Caki2 (cell line): Measurements from ENCODE around the gene RFX3. TPM values are rescaled to one million over a fixed set of nuclear protein-coding genes. Genes with fewer than 3 reads are reported as not detected.
A peak's percentile ranks its signal among the peaks of the same experiment; 100 is the strongest.
"Not testable (repeated sequence)": the region's sequence is repeated elsewhere in the genome, so short reads cannot be mapped to it uniquely, and the experiment has no call there.

Experiments
- DNase-seq: peaks from one replicate; pipeline ENCODE4 v3.0.0-alpha.2; 2015; ENCODE audit warnings: low read depth
- in situ Hi-C: cut with HindIII; loops from 2 replicates; pipeline ENCODE4 v1.10.0; 2016; ENCODE audit warnings: low sequenced_read_pairs, low pct_unique_long_range_greater_than_20kb, mixed read lengths
- total RNA-seq: library from RNA; depleted of rRNA; stranded (reverse); fragments of >200 nt; shearing (Covaris generic); gene quantifications from 2 replicates; pipeline ENCODE4 v1.2.3, GENCODE V29; 2014; ENCODE audit warnings: low replicate concordance

Gene RFX3
- total RNA-seq, 1 experiment from 2014 or later = 0.30 TPM

GRCh38 chr9:3331801-3332200 is 194.0 kb downstream of the RFX3 start:
- in situ Hi-C loops = no loop called here
- DNase-seq = peak; percentile 6

DNA sequence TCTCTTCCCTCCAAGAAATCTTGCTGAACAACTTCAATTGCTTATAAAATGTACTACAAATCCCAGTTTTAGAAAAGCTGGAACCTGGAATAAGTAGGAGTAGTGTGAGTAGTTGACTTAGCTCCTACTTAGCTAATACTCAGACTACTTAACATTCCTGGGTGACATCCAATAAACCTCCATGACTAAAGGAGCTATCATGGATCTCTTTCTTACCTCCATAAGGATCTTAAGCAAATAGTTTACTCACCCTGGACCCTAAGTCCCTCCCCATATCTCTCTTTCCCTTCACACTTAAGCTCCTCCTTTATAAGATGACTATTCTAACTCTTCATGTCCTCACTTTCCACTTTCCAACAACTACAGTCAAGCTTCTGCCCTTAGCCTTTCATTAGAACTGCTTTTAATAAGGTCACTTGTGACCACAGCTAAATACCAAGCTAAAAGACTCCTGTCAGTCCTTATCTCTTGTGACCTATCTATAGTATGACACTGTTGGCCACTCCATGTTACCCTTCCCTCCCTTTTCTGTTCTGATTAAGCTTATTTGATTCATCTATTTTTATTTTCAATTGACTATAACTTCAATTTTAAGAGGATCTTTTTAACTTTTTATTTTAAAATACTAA is 194.9 kb downstream of the RFX3 start:
- in situ Hi-C loops = no loop called here
- DNase-seq = no peak

DNA sequence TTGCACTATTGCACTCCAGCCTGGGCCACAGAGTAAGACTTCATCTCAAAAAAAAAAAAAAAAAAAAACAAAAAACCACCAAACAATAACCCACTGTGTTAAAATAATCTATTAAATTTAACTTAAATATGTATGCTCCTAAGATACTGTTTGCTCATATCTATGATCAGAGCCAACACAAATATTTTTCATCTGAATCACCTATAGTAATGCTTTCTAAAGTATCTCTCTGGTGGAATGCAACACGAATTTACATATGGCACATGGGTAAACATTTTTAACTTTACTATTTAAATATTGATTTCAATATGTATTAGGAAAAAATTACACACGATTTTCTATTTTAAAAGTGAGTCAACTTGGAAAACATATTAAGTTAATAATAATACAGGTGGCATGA is 196.4 kb downstream of the RFX3 start:
- in situ Hi-C loops = no loop called here
- no peak for DNase-seq

GRCh38 chr9:3323714-3324113 is 202.1 kb downstream of the RFX3 start:
- no peak for DNase-seq
- in situ Hi-C loops = no loop called here

DNA sequence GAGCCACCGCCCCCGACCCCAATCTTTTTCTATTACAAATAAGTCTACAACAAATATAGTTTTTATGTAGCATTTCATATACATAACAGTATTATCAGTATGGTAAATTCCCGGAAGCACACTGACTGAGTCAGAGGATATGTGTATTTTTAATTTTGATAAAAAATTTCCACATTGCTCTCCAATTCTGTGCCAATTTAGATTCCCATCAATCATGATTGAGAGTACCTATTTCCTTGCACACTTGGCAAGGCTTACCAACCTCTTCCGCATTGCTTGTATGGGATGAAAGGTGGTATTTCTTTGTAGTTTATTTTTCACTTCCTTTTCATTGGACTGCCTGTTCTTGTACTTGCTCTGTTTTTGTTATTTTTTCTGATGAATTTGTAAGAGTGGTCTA is 204.6 kb downstream of the RFX3 start:
- in situ Hi-C loops = no loop called here

GRCh38 chr9:3312595-3312994 is 213.2 kb downstream of the RFX3 start:
- DNase-seq, in situ Hi-C loops: not testable (repeated sequence)

More for the DNA sequence above, 204.6 kb downstream of the RFX3 start:
- DNase-seq = no peak

DNA sequence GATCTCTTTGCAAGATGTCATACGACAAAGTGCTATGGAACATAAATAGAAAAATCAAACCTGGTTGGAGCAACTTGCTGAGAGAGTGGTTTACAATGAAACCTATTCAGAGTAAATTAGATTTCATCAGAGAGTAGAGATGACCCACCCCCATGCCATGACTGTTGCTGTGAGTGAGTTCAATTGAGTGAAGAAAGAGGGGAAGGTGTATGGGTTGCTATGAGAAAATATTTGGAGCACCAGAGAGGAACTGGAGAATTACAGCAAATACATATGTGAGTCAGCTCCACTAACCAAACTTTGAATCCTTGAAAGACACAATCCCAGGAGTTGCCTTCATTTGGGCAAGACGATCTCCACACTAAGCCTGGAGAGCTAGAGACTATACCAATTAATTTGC is 217.2 kb downstream of the RFX3 start:
- in situ Hi-C loops = no loop called here
- no peak for DNase-seq

GRCh38 chr9:3304388-3304787 is 221.4 kb downstream of the RFX3 start:
- DNase-seq, in situ Hi-C loops: not testable (repeated sequence)

DNA sequence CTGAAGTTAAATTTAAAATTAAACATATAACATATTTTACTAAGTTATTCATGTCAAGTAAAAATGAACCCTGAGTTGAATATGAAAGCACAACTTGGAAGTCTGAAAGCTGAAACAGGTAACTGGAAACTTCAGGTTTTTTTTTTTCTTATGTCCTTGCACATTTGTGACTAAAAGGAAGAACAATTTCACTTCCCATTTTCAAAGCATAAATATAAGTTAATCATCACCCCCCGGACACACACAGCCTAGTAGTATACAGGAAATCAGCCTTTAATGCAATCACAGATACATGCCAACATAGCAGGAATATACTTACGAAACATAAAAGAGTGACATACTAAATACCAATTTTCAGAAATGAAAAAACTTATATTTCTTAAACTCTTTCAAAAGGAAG is 225.9 kb downstream of the RFX3 start:
- DNase-seq = no peak
- in situ Hi-C loops = no loop called here

GRCh38 chr9:3296536-3296935 is 229.3 kb downstream of the RFX3 start:
- no peak for DNase-seq
- in situ Hi-C loops = no loop called here

- in situ Hi-C loops = no loop called here
- no peak for DNase-seq
These were observed 233.5 kb downstream of the RFX3 start for GRCh38 chr9:3292311-3292710.

DNA sequence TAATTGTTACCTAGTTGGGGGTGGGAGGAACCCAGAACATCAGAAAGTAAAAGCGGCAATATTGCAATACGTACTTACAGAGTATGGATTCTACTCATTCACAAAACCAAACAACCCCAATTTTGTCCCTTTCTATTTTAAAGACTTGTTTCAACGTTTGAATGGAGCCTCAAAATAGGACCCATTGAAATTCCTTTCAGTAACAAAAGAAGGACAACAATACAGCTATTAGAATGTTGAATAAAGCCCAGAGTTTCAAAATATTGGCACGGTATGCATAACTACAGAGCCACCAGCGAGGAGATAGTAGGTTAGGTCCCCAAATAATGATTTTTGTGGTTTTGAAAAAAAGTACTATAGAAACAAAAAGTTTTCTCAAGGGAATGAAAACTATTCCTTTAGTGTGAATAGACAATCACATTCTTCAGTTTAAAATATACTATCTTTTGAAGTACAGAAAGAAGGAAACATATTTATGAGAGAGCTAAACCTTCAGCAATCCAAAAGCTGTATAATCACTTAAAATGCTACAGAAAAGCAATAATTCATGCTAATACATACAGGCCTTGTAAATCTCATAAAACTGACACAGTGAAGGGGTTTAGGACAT is 235.5 kb downstream of the RFX3 start:
- in situ Hi-C loops = no loop called here
- DNase-seq = no peak

DNA sequence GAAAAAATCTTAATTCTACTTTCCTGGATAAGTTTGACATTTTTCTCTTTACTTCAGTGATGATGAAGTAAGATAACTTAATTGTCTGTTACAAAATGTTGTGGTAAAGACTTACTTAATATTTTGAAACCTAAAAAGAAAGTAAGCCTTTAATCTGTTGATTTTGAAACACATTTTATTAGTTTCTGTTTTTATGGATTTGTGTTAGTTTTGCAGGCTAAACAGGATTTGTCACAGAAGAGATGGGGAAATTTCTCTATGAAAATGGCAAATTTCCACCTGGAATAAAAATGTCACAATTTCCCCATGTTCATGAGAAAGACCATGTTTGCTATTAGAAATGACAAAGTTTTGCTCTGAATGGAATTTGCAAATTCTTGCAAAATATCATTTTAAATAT is 237.1 kb downstream of the RFX3 start:
- in situ Hi-C loops = no loop called here
- no peak for DNase-seq

DNA sequence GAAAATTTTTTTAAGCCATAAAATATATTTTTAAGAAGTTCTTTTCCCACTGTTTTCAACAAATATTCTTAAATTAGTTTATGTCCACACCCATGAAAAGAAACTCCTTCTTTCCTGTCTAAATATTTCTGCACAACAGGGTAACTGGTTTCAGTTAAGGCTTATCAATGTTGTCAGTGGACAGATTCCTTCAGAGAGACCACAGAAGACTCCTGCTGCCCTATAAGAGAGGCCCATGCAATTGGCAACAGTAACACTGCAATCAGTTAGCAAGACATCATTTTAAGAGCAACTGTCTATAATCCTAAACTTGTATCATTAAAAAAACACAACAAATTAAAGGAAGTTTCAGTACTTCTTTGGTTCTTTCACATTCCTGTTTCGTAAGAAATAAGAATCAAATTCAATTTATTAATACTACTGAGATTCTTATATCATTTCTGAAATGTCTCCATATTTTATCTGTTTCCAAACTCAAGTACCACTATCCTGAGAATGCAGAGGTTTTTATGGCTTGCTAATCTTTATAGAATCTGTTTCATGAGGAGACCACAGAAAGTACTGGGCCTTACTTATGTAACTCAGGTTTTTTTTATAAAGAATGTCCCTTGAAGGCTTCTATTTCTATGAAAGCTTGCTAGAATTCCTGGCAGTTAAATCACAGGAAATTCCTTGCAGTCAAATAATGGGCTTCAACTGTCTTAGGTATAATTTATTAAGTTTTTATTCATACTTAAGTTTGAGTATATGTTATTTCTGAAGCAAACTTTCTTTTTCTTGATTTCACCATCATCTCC is 240.2 kb downstream of the RFX3 start:
- DNase-seq = no peak
- in situ Hi-C loops = no loop called here

- in situ Hi-C loops = no loop called here
These were observed 243.4 kb downstream of the RFX3 start for GRCh38 chr9:3282365-3282764.

GRCh38 chr9:3281399-3281798 is 244.4 kb downstream of the RFX3 start:
- in situ Hi-C loops = no loop called here
- no peak for DNase-seq

More at GRCh38 chr9:3282365-3282764, 243.4 kb downstream of the RFX3 start:
- no peak for DNase-seq

DNA sequence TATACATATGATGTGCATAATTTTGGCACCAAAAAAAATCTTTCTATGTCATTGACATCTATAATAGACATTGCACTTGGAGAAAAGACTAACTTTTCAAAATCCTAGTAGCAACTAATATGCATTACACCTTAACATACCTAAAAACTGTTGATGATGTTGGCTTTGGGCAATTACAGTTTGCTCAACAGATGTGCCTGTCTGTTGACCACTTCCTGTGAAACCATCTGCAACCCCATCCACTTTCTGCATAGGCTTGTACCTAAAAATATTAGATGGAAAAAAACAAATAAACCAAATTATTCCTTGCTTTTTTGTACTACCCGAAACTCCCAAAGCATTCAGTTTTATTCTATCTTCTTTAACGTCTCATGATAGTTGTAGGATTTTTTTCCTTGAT is 248.6 kb downstream of the RFX3 start:
- in situ Hi-C loops = no loop called here
- no peak for DNase-seq

DNA sequence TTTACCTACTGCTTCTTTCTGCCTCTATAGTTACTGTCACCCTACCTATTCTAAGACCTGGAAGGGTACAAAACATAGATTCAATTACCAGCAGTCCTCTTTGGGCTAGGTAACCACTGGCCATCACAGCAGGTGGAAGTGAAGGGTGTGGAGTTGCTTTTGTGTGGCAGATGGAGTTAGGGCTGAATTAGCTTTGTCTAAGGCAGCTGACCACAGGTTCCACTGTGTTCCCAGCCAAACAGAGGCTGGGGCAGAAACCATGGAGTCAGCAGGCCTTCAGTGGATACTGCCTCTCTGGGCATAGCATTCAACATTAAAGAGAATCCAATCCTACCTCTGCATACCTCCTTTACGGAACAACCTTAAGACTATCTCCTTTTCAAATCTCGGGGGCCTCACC is 254.2 kb downstream of the RFX3 start:
- no peak for DNase-seq
- in situ Hi-C loops = no loop called here

DNA sequence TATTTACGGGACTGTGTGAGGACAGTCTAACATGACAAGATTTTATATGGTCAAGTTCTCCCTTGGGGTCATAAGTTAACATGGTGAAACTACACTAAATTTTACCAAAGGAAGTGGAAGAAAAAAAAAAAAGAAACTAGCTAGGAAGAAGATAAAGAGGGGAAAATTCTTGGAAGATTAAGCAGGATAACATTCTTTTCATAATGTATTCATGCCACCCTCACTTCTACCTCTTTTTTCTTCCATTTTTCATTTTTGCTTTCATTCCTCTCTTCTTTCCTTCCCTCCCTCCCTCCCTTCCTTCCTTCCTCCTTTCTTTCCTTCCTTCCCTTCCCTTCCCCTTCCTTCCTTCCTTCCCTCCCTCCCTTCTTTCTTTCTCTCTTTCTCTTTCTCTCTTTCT is 254.6 kb downstream of the RFX3 start:
- in situ Hi-C loops = no loop called here
- DNase-seq = no peak
